ES-I3 (cell line): ENCODE measurements around the gene GRB7.
A peak's percentile ranks its signal among the peaks of the same experiment; 100 is the strongest.
"Not testable (repeated sequence)": the region's sequence is repeated elsewhere in the genome, so short reads cannot be mapped to it uniquely, and the experiment has no call there.

Source experiments
- H3K36me3 ChIP-seq: 2 replicates; pipeline ENCODE4 v1.6.1; 2013; ENCODE audit warnings: mild to moderate bottlenecking, low read length, control low read depth, moderate library complexity; ENCODE audit not compliant: insufficient read depth
- H3K4me1 ChIP-seq: 2 replicates; pipeline ENCODE4 v1.6.1; 2013; ENCODE audit warnings: mild to moderate bottlenecking, control low read depth, low read length; ENCODE audit not compliant: insufficient read depth
- H3K9ac ChIP-seq: 2 replicates; pipeline ENCODE4 v1.6.1; 2013; ENCODE audit warnings: low read depth, mild to moderate bottlenecking, low read length, moderate library complexity
- H3K9me3 ChIP-seq: 2 replicates; pipeline ENCODE4 v1.6.1; 2013; ENCODE audit warnings: mild to moderate bottlenecking, low read length, moderate library complexity; ENCODE audit not compliant: control insufficient read depth, insufficient read depth

Gene GRB7

GRCh38 chr17:39737760-39738567 is at the start of gene GRB7:
Gene GRB7, plus strand, starts transcription at chr17:39737938. Its CDS starts 4,364 bp downstream, at chr17:39742302.
- H3K4me1 ChIP-seq = peaks cover 15% of the 10 kb centered on the region; the same call in 1 of the 2 replicates
- no peaks in the 10 kb centered on the region for H3K36me3 ChIP-seq
- no peaks in the 10 kb centered on the region for H3K9me3 ChIP-seq
- peak within 1 kb of the TSS; percentile 98 for H3K9ac ChIP-seq

- Histone ChIP-seq H3K9me3 (no peaks in the 10 kb centered on the region), H3K4me1 (0 out of 2 replicates have a peak, but pooled peaks cover 4% of the 10 kb centered on the region)
Measured at GRCh38 chr17:39688475-39688835, 49.3 kb upstream of the GRB7 start.

GRCh38 chr17:39688945-39689344 is 48.8 kb upstream of the GRB7 start:
- peak overlapping the region; percentile 92 for H3K9ac ChIP-seq
- H3K4me1 ChIP-seq = 0 out of 2 replicates have a peak, but pooled peaks cover 4% of the 10 kb centered on the region
- H3K36me3 ChIP-seq = no peaks in the 10 kb centered on the region
- H3K9me3 ChIP-seq = no peaks in the 10 kb centered on the region

More at GRCh38 chr17:39688475-39688835, 49.3 kb upstream of the GRB7 start:
- no peaks in the 10 kb centered on the region for H3K36me3 ChIP-seq
- H3K9ac ChIP-seq = peak overlapping the region; percentile 92

GRCh38 chr17:39694593-39694992 is 43.1 kb upstream of the GRB7 start:
- Histone ChIP-seq H3K36me3 (no peaks in the 10 kb centered on the region), H3K9ac (no peak overlapping the region), H3K4me1 (peaks cover 24% of the 10 kb centered on the region), H3K9me3 (no peaks in the 10 kb centered on the region)

GRCh38 chr17:39695089-39695474 is 42.7 kb upstream of the GRB7 start:
- Histone ChIP-seq H3K36me3 (no peaks in the 10 kb centered on the region), H3K9ac (no peak overlapping the region), H3K4me1 (peaks cover 24% of the 10 kb centered on the region), H3K9me3 (no peaks in the 10 kb centered on the region)

- Histone ChIP-seq H3K4me1 (peaks cover 26% of the 10 kb centered on the region), H3K36me3 (no peaks in the 10 kb centered on the region), H3K9ac (no peak overlapping the region), H3K9me3 (no peaks in the 10 kb centered on the region)
Measured at GRCh38 chr17:39696731-39697130, 41.0 kb upstream of the GRB7 start.

GRCh38 chr17:39697961-39698360 is 39.8 kb upstream of the GRB7 start:
- Histone ChIP-seq H3K36me3 (no peaks in the 10 kb centered on the region), H3K9me3 (no peaks in the 10 kb centered on the region), H3K9ac (no peak overlapping the region), H3K4me1 (peaks cover 34% of the 10 kb centered on the region)

GRCh38 chr17:39699157-39699817 is 38.5 kb upstream of the GRB7 start:
- not testable (repeated sequence) for H3K9me3 ChIP-seq
- H3K4me1 ChIP-seq = peaks cover 41% of the 10 kb centered on the region
- H3K9ac ChIP-seq = peak overlapping the region; percentile 91

GRCh38 chr17:39699818-39700147 is 38.0 kb upstream of the GRB7 start, which contains the start of gene ERBB2:
Gene ERBB2, plus strand, starts transcription at chr17:39700064. Its CDS starts 175 bp downstream, at chr17:39700239.
- Histone ChIP-seq H3K9me3 (no peaks in the 10 kb centered on the region), H3K9ac (peak within 1 kb of the TSS; percentile 91)

More at GRCh38 chr17:39699157-39699817, 38.5 kb upstream of the GRB7 start:
- not testable (repeated sequence) for H3K36me3 ChIP-seq

GRCh38 chr17:39700148-39700987 is 37.4 kb upstream of the GRB7 start:
- H3K9ac ChIP-seq = peak overlapping the region; percentile 91

More at GRCh38 chr17:39699818-39700147, 38.0 kb upstream of the GRB7 start, which contains the start of gene ERBB2:
- Histone ChIP-seq H3K36me3 (no peaks in the 10 kb centered on the region), H3K4me1 (peaks cover 38% of the 10 kb centered on the region)

GRCh38 chr17:39701012-39701783 is 36.5 kb upstream of the GRB7 start:
- Histone ChIP-seq H3K9ac (peak overlapping the region; percentile 91; the same call in 1 of the 2 replicates), H3K36me3 (no peaks in the 10 kb centered on the region), H3K4me1 (peaks cover 30% of the 10 kb centered on the region), H3K9me3 (no peaks in the 10 kb centered on the region)

More at GRCh38 chr17:39700148-39700987, 37.4 kb upstream of the GRB7 start:
- peaks cover 35% of the 10 kb centered on the region for H3K4me1 ChIP-seq
- H3K36me3 ChIP-seq = no peaks in the 10 kb centered on the region
- no peaks in the 10 kb centered on the region for H3K9me3 ChIP-seq

GRCh38 chr17:39701784-39702422 is 35.8 kb upstream of the GRB7 start:
- Histone ChIP-seq H3K36me3 (no peaks in the 10 kb centered on the region), H3K4me1 (peaks cover 22% of the 10 kb centered on the region), H3K9me3 (no peaks in the 10 kb centered on the region), H3K9ac (peak overlapping the region; percentile 91; the same call in 1 of the 2 replicates)
